ENCODE results near the gene PDK3.

PDK3 gene

GRCh38 chrX:24427747-24428019 is 37.4 kb upstream of the PDK3 start:
- no peak for DNase-seq (ENCODE audit: extremely low read depth, low read depth)
- TF ChIP-seq, protein P1, sequence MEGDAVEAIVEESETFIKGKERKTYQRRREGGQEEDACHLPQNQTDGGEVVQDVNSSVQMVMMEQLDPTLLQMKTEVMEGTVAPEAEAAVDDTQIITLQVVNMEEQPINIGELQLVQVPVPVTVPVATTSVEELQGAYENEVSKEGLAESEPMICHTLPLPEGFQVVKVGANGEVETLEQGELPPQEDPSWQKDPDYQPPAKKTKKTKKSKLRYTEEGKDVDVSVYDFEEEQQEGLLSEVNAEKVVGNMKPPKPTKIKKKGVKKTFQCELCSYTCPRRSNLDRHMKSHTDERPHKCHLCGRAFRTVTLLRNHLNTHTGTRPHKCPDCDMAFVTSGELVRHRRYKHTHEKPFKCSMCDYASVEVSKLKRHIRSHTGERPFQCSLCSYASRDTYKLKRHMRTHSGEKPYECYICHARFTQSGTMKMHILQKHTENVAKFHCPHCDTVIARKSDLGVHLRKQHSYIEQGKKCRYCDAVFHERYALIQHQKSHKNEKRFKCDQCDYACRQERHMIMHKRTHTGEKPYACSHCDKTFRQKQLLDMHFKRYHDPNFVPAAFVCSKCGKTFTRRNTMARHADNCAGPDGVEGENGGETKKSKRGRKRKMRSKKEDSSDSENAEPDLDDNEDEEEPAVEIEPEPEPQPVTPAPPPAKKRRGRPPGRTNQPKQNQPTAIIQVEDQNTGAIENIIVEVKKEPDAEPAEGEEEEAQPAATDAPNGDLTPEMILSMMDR (IDR thresholded peaks at IDR 0.05; ENCODE audit: low read depth, low read length), result no peak

- no peak for DNase-seq (ENCODE audit: extremely low read depth, low read depth)
- TF ChIP-seq, protein P1 (IDR thresholded peaks at IDR 0.05; ENCODE audit: low read depth, low read length), result no peak
Measured at GRCh38 chrX:24428516-24428915, 36.6 kb upstream of the PDK3 start.

GRCh38 chrX:24435060-24435459 is 30.0 kb upstream of the PDK3 start:
- TF ChIP-seq, protein P1 (IDR thresholded peaks at IDR 0.05; ENCODE audit: low read depth, low read length), result no peak
- no peak for DNase-seq (ENCODE audit: extremely low read depth, low read depth)

GRCh38 chrX:24443918-24444317 is 21.2 kb upstream of the PDK3 start:
- TF ChIP-seq, protein P1 (IDR thresholded peaks at IDR 0.05; ENCODE audit: low read depth, low read length), result no peak
- DNase-seq (ENCODE audit: extremely low read depth, low read depth), result no peak

DNA sequence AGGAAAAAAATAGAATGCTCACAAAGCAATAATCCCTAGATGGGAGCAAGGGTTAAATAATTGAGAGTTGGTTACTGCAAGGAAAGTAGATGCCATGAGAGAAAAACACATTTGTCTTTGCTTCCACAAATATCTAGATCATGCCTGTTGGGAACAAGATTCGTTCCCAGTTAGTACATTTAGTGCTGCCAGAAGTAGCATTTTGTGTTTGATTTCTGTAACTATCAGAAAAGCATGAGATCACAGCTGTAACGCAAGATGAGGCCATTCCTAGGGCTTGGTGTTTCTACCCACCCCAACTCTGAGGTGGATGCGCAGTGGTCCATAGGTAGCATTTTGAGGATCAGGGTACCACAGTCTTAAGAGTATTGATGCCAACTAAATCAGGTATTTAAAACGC is 20.4 kb upstream of the PDK3 start:
- no peak for DNase-seq (ENCODE audit: extremely low read depth, low read depth)
- TF ChIP-seq, protein P1 (IDR thresholded peaks at IDR 0.05; ENCODE audit: low read depth, low read length), result no peak

DNA sequence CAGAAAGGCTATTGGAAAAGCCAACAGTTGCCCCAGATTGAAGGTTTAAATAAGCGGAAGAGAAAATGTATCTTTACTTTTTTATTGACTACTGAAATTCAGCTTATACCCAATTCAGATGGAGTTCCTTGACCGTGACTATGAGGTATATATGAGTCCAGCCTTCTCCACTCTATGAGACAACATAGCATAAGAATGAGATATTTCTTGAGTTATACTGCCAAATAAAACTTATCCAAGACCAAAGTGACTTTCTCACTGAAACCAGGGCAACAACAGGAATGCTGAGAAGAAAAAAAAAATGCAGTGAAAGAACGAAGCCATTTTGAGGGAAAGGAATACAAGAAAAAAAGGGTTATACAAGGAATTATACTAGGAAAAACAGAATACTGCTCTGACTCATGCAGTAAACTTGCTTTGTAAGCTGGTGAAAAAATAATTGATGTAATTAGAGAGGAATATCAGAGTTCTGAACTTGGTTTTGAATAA is 16.3 kb upstream of the PDK3 start:
- DNase-seq (ENCODE audit: extremely low read depth, low read depth), result no peak

GRCh38 chrX:24463077-24463476 is 2.0 kb upstream of the PDK3 start:
- no peak for DNase-seq (ENCODE audit: extremely low read depth, low read depth)

More for the DNA sequence above, 16.3 kb upstream of the PDK3 start:
- TF ChIP-seq, protein P1 (IDR thresholded peaks at IDR 0.05; ENCODE audit: low read depth, low read length), result no peak

More at GRCh38 chrX:24463077-24463476, 2.0 kb upstream of the PDK3 start:
- TF ChIP-seq, protein P1 (IDR thresholded peaks at IDR 0.05; ENCODE audit: low read depth, low read length), result no peak

All from AG09319 (cell line).